Activated CD4-positive, CD25-positive, alpha-beta regulatory T cell treated with anti-CD3 and anti-CD28 coated beads, Interleukin-2, amount 50 U/mL, for 24 hours (primary cell): ENCODE results near the gene KLK1.

ENCODE experiments used
- ATAC-seq, 2 donors: fragments of 150-1000 bp; cut with Tn5 transposase; one replicate each; pipeline ENCODE4 v1.10.0; 2021; ENCODE audit warnings: mild to moderate bottlenecking in 1 of 2, moderate library complexity in 1 of 2

KLK1 gene

GRCh38 chr19:50823389-50824042 lies at the start of gene KLK1:
Gene KLK1 (minus strand): TSS chr19:50823787. CDS start chr19:50823748, 39 bp downstream.
- ATAC-seq = no peak

DNA sequence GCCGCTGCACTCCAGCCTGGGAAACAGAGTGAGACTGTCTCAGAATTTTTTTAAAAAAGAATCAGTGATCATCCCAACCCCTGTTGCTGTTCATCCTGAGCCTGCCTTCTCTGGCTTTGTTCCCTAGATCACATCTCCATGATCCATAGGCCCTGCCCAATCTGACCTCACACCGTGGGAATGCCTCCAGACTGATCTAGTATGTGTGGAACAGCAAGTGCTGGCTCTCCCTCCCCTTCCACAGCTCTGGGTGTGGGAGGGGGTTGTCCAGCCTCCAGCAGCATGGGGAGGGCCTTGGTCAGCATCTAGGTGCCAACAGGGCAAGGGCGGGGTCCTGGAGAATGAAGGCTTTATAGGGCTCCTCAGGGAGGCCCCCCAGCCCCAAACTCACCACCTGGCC lies 49.5 kb upstream of the KLK1 start, which contains the start of gene KLK2:
Gene KLK2 (plus strand): TSS at position 384 of the 400 bp plus-strand sequence. CDS start 35 bp downstream, outside the sequence.
- ATAC-seq = no peak

- ATAC-seq = no peak
Measured at GRCh38 chr19:50870417-50871089, 47.0 kb upstream of the KLK1 start.

DNA sequence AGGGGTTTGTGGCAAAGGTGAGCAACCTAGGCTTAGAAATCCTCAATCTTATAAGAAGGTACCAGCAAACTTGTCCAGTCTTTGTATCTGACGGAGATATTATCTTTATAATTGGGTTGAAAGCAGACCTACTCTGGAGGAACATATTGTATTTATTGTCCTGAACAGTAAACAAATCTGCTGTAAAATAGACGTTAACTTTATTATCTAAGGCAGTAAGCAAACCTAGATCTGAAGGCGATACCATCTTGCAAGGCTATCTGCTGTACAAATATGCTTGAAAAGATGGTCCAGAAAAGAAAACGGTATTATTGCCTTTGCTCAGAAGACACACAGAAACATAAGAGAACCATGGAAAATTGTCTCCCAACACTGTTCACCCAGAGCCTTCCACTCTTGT lies 45.9 kb upstream of the KLK1 start:
- ATAC-seq = no peak

DNA sequence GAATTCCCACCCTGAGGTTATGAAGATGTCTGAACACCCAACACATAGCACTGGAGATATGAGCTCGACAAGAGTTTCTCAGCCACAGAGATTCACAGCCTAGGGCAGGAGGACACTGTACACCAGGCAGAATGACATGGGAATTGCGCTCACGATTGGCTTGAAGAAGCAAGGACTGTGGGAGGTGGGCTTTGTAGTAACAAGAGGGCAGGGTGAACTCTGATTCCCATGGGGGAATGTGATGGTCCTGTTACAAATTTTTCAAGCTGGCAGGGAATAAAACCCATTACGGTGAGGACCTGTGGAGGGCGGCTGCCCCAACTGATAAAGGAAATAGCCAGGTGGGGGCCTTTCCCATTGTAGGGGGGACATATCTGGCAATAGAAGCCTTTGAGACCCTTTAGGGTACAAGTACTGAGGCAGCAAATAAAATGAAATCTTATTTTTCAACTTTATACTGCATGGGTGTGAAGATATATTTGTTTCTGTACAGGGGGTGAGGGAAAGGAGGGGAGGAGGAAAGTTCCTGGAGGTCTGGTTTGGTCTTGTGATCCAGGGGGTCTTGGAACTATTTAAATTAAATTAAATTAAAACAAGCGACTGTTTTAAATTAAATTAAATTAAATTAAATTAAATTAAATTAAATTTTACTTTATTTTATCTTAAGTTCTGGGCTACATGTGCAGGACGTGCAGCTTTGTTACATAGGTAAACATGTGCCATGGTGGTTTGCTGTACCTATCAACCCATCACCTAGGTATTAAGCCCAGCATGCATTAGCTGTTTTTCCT lies 38.1 kb upstream of the KLK1 start:
- no peak for ATAC-seq

DNA sequence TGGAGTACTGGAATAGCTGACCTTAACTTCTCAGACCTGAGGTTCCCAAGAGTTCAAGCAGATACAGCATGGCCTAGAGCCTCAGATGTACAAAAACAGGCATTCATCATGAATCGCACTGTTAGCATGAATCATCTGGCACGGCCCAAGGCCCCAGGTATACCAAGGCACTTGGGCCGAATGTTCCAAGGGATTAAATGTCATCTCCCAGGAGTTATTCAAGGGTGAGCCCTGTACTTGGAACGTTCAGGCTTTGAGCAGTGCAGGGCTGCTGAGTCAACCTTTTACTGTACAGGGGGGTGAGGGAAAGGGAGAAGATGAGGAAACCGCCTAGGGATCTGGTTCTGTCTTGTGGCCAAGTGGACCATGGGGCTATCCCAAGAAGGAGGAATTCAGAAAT lies 37.4 kb upstream of the KLK1 start:
- no peak for ATAC-seq

GRCh38 chr19:50859849-50860248 lies 36.3 kb upstream of the KLK1 start:
- ATAC-seq = no peak

GRCh38 chr19:50858886-50859285 lies 35.3 kb upstream of the KLK1 start:
- ATAC-seq = no peak

DNA sequence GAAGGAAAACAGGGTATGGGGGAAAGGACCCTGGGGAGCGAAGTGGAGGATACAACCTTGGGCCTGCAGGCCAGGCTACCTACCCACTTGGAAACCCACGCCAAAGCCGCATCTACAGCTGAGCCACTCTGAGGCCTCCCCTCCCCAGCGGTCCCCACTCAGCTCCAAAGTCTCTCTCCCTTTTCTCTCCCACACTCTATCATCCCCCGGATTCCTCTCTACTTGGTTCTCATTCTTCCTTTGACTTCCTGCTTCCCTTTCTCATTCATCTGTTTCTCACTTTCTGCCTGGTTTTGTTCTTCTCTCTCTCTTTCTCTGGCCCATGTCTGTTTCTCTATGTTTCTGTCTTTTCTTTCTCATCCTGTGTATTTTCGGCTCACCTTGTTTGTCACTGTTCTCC lies 33.8 kb upstream of the KLK1 start:
- ATAC-seq = no peak

- ATAC-seq = no peak
Measured at GRCh38 chr19:50854636-50855410, 31.2 kb upstream of the KLK1 start, which contains the start of gene KLK3. Gene KLK3 (plus strand): TSS chr19:50854915. CDS start chr19:50854956, 41 bp downstream.

GRCh38 chr19:50851620-50852019 lies 28.0 kb upstream of the KLK1 start:
- ATAC-seq = no peak

- ATAC-seq = no peak
Measured at GRCh38 chr19:50850738-50851137, 27.2 kb upstream of the KLK1 start.

DNA sequence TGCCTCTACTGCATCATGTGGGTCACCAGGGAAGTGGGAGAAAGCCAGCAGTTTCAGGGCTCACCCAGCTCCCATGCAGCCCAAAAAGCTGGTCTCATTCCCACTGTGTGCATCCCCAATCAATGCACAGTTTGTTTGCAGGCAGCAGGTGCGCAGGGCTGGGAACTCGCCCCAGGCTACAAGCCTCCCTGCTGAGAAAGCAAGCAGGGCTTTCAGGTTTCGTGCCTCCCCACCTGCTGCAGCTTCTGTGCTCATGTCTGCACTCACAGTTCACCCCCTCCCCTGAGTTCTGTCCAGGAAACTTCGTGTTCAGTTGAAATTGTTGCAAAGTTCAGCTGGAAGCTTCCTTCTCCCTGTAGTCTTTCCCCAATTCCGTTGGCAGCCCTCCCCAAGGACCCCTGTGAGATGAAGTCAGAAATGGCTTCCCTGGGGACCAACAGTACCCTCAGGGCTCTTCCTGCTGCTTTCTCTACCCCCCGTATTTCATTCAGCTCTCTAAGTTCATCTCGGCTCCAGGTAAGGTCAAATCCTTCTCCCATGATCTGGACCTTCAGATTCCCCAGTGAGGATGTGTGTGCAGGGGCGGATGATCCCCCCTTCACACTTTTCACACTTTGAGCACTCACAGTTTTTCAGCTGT lies 20.8 kb upstream of the KLK1 start:
- ATAC-seq = no peak

- no peak for ATAC-seq
Measured at GRCh38 chr19:50843701-50844221, 20.2 kb upstream of the KLK1 start.

DNA sequence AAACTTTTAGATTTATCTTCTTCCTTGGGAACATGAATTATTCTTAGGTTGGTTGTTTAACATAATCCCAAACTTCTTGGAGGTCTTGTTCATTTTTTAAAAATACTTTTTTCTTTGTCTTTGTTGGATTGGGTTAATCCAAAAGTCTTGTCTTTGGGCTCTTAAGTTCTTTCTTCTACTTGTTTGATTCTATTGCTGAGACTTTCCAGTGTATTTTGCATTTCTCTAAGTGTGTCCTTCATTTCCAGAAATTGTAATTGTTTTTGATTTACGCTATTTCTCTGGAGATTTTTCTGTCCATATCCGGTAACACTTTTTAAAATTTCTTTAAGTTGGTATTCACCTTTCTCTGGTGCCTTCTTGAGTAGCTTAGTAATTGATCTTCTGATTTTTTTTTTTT lies 19.6 kb upstream of the KLK1 start:
- ATAC-seq = no peak

DNA sequence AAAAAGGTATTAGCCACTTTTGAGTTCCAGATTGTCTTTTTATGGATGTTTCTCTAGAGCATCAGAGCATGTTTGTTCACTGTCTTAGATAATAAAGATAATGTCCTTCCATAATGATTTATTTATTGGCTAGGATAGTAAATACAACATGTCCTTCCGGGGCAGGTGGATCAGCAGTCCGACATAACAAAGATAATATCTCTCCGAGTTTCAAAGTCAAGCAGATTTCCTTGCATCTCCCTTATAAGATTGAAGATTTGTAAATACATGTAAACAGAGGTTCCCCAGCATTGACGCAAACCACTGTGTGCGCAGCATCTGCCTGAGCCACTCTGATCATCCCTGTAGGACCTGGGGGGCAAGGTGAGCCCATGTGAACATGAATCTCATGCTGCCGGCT lies 18.5 kb upstream of the KLK1 start:
- no peak for ATAC-seq

DNA sequence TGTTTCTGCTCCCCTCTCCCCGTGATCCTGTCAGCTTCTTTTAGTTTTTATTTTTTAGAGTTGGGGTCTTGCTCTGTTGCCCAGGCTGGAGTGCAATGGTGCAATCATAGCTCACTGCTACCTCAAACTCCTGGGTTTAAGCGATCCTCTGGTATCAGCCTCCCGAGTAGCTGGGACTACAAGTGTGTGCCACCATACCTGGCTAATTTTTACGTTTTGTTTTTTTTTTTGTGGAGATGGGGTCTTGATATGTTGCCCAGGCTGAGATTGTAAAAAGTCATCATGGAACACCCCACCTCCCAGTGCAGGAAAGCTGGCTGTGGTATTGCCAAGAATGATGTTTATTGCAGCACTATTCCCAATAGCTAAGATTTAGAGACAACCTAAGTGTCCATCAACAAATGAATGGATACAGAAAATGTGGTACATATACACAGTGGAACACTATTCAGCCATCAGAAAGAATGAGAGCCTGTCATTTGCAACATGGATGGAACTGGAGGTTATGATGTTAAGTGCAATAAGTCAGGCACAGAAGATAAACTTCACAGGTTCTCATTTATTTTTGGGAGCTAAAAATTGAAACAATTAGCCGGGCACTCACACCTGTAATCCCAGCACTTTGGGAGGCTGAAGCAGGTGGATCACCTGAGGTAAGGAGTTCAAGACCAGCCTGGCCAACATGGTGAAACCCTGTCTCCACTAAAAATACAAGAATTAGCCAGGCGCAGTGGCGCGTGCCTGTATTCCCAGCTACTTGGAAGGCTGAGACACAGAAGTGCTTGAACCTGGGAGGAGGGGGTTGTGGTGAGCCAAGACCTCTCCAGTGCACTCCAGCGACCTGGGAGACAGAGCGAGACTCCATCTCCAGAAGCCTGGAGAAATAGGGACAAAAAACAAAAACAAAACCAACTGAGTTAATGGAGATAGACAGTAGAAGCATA lies 16.4 kb upstream of the KLK1 start:
- ATAC-seq = no peak

- ATAC-seq = no peak
Measured at GRCh38 chr19:50838239-50838638, 14.7 kb upstream of the KLK1 start.

DNA sequence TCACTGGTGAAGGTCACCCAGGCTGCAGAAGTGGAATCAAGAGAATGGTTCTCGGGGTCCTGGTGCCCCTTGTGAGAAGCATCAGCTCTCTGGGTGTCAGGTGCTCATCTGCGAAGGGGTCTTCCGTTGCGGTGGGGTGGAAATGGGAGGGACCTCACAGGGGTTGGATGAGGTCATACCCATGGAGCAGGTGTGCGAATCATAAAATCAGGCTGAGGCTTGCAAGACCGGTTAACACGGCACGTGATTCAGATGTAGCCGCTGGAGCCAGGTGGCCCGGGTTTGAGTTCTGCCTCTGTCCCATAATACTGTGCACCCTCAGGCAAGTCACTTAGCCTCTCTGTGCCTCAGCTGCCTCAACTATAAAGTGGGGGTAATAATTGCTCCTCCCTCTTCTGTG lies 13.7 kb upstream of the KLK1 start:
- ATAC-seq = no peak

DNA sequence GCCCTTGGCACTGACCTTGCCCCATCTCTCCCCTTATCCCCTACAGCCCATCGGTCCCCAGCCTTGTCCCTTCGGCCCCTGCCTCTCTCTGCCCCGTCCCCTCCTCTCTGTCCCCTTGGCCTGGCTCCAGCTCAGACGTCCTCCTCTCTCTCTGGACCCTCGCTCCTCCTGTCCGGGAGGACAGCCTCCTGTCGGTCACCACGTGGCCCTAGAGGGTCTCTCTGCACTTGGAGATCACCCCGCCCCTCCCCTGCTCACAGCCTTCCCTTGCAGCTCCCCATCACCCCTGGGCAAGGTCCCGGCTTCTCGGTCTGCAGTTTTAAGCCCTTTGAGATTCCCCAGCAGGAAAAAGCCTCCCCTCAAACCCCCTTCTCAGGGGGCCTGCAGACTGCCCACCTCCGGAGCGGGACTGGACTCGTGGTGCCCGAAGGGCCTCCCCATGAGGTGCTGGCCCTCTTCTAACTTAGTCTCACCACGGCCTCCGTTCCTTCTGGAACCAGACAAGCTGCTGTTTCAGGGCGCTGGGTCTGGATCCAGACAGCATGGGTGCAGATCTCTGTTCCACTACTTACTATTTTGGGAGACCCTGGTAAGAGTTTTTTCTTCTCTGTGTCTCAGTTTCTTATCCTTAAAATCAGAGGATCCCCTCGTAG lies 13.1 kb upstream of the KLK1 start:
- ATAC-seq = no peak
